Keratinocyte (primary cell): ENCODE results near the gene PTPN20. TPM values are rescaled to one million over a fixed set of nuclear protein-coding genes. Genes with fewer than 3 reads are reported as not detected.

Experiments used
- DNase-seq: peaks from one replicate; pipeline ENCODE4 v3.0.0-alpha.2; 2011; ENCODE audit warnings: low read depth, missing footprints, low spot score
- FAIRE-seq: peaks from 2 replicates; lab custom pipeline; 2011; peaks lifted over from hg19 to GRCh38; lab: Jason Lieb, UNC
- H2AFZ ChIP-seq: 2 replicates; pipeline ENCODE4 v1.6.0; 2012; ENCODE audit warnings: low read length, control low read depth, inconsistent platforms; ENCODE audit not compliant: control insufficient read depth
- H3K27ac ChIP-seq: 2 replicates; pipeline ENCODE4 v1.5.1; 2011; ENCODE audit warnings: low read length; ENCODE audit not compliant: control insufficient read depth, insufficient read depth
- H3K27me3 ChIP-seq: 3 replicates; pipeline ENCODE4 v1.6.0; 2011; ENCODE audit warnings: low read length; ENCODE audit not compliant: control insufficient read depth, insufficient read depth; ENCODE audit errors: extremely low read depth
- H3K36me3 ChIP-seq, 2 experiments: 2 replicates in 1 of 2; 3 replicates in 1 of 2; pipeline ENCODE4 v1.5.1; 2011; ENCODE audit warnings: low read length in 2 of 2, mild to moderate bottlenecking in 1 of 2; ENCODE audit not compliant: control insufficient read depth in 2 of 2, insufficient read depth in 2 of 2; ENCODE audit errors: extremely low read depth in 1 of 2
- H3K4me1 ChIP-seq: 3 replicates; pipeline ENCODE4 v1.5.1; 2011; ENCODE audit warnings: low read length; ENCODE audit not compliant: control insufficient read depth, insufficient read depth; ENCODE audit errors: extremely low read depth
- H3K4me2 ChIP-seq: 3 replicates; pipeline ENCODE4 v1.6.0; 2011; ENCODE audit warnings: low read depth, low read length; ENCODE audit not compliant: control insufficient read depth, insufficient read depth; ENCODE audit errors: extremely low read depth
- H3K4me3 ChIP-seq, 3 experiments: fragments of 200-600 bp in 1 of 3; sonication (generic) in 1 of 3; 2 replicates in 2 of 3; 3 replicates in 1 of 3; pipeline ENCODE4 v1.5.1; 2011 to 2016; ENCODE audit warnings: low read length in 3 of 3, mild to moderate bottlenecking in 3 of 3, control low read depth in 2 of 3, inconsistent platforms in 1 of 3, low read depth in 1 of 3, mixed read lengths in 1 of 3, mixed run types in 1 of 3, moderate library complexity in 1 of 3; ENCODE audit not compliant: control insufficient read depth in 2 of 3, insufficient read depth in 2 of 3; ENCODE audit errors: extremely low read depth in 1 of 3
- H3K79me2 ChIP-seq: 2 replicates; pipeline ENCODE4 v1.6.0; 2012; ENCODE audit warnings: low read length; ENCODE audit not compliant: control insufficient read depth, insufficient read depth
- H3K9ac ChIP-seq: 3 replicates; pipeline ENCODE4 v1.6.0; 2011; ENCODE audit warnings: low read length; ENCODE audit not compliant: control insufficient read depth, insufficient read depth; ENCODE audit errors: extremely low read depth
- H3K9me1 ChIP-seq: 3 replicates; pipeline ENCODE4 v1.6.0; 2011; ENCODE audit warnings: low read length; ENCODE audit not compliant: control insufficient read depth, insufficient read depth; ENCODE audit errors: extremely low read depth
- H3K9me3 ChIP-seq: 2 replicates; pipeline ENCODE4 v1.5.1; 2012; ENCODE audit warnings: low read depth, low read length; ENCODE audit not compliant: control insufficient read depth
- H4K20me1 ChIP-seq: 3 replicates; pipeline ENCODE4 v1.6.0; 2011; ENCODE audit warnings: low read length; ENCODE audit not compliant: control insufficient read depth, insufficient read depth; ENCODE audit errors: extremely low read depth
- EZH2 ChIP-seq: IDR thresholded peaks from one replicate; pipeline ENCODE4 v1.6.1; 2012; ENCODE audit warnings: inconsistent platforms, mild to moderate bottlenecking, low read length, moderate library complexity
- dilution Hi-C: fragments of 300-500 bp; cut with MboI; formaldehyde crosslinking; loops from one replicate; pipeline ENCODE4 v1.7.0; 2020; ENCODE audit warnings: low sequenced_read_pairs; ENCODE audit not compliant: extremely low pct_ligation_motif_present
- polyA plus RNA-seq, 5 experiments: library from polyadenylated mRNA; depleted of rRNA in 3 of 5; stranded (reverse) in 3 of 5; stranded (forward) in 1 of 5; unstranded in 1 of 5; fragments of >200 nt; gene quantifications; 1 replicate in 1 of 5; 2 replicates in 3 of 5; 3 replicates in 1 of 5; pipeline versions ENCODE4 v1.2.1 to v1.2.3, GENCODE V29; 2011 to 2012; ENCODE audit warnings: missing spikeins in 2 of 5, low read depth in 1 of 5, low replicate concordance in 1 of 5
- TF ChIP-seq, protein P1 (sequence below), 3 experiments: IDR thresholded peaks in 1 of 3; conservative IDR thresholded peaks in 1 of 3; optimal IDR thresholded peaks in 1 of 3; 2 replicates in 2 of 3; 3 replicates in 1 of 3; pipeline versions ENCODE3 to v1.5.1; 2011; ENCODE audit warnings: low read length in 3 of 3, mild to moderate bottlenecking in 3 of 3, moderate library complexity in 2 of 3, control low read depth in 1 of 3, inconsistent platforms in 1 of 3; ENCODE audit not compliant: insufficient read depth in 2 of 3; ENCODE audit errors: extremely low read depth in 1 of 3

Gene PTPN20
- polyA plus RNA-seq, 1 donor (not counting 4 experiments of a cell fraction or from before 2014, with no cell fraction given): 7.3 TPM

DNA sequence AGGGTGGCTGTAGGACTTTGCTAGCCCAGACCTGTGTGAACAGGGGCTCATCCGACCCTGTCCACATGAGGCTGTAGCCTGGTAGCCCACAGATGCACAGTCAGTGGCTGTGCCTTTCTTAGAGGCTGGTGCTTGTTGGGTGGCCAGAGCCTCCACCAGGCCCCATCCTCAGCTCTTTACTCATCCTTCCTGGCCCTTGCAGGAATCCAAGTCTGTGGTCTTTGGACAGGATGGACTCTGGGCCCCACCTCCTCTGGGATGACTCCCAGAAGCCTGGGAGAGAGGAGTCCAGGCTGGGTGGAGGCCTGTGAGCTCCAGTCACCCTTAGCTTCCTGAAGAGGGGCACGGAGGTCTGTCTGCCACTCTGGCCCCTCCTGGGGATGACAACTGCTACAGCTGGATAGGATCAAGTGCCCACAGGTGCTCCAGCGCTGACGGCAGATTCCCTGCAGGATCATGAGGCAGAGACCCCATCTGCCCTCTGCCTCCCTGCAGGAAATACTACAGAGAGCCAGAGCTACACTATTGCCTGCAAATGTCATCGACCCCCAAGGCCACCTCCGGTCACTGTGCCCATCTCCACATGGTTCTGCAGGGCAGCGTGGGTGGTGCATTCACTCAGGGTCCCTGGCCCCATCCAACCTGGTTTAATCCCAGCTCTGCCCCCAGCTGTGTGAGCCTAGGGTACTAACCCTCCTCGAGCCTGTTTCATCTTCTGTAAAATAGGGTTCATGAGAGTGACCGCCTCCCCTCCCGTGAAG, 114.5 kb downstream of the PTPN20 start:
- H3K27me3 ChIP-seq: peaks cover 7% of the 10 kb centered on the region
- no peaks in the 10 kb centered on the region for H3K9me3 ChIP-seq
- no peak for FAIRE-seq
- H3K9me1 ChIP-seq: no peaks in the 10 kb centered on the region
- H3K9ac ChIP-seq: no peak overlapping the region
- H4K20me1 ChIP-seq: no peaks in the 10 kb centered on the region
- H3K79me2 ChIP-seq: no peaks in the 10 kb centered on the region
- no peaks in the 10 kb centered on the region for H3K36me3 ChIP-seq
- TF ChIP-seq, protein P1, sequence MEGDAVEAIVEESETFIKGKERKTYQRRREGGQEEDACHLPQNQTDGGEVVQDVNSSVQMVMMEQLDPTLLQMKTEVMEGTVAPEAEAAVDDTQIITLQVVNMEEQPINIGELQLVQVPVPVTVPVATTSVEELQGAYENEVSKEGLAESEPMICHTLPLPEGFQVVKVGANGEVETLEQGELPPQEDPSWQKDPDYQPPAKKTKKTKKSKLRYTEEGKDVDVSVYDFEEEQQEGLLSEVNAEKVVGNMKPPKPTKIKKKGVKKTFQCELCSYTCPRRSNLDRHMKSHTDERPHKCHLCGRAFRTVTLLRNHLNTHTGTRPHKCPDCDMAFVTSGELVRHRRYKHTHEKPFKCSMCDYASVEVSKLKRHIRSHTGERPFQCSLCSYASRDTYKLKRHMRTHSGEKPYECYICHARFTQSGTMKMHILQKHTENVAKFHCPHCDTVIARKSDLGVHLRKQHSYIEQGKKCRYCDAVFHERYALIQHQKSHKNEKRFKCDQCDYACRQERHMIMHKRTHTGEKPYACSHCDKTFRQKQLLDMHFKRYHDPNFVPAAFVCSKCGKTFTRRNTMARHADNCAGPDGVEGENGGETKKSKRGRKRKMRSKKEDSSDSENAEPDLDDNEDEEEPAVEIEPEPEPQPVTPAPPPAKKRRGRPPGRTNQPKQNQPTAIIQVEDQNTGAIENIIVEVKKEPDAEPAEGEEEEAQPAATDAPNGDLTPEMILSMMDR (optimal IDR thresholded peaks at IDR 0.05 in 1 of 3, IDR thresholded peaks at IDR 0.05 in 1 of 3, conservative IDR thresholded peaks at IDR 0.05 in 1 of 3; ENCODE audit: extremely low read depth in 1 of 3, insufficient read depth in 2 of 3, low read length in 3 of 3): no peak
- no peak for TF ChIP-seq EZH2
- H2AFZ ChIP-seq: no peak overlapping the region
- H3K4me3 ChIP-seq: no peak overlapping the region
- DNase-seq: no peak
- H3K4me1 ChIP-seq: no peaks in the 10 kb centered on the region
- no peak overlapping the region for H3K27ac ChIP-seq
- dilution Hi-C loops: no loop called here
- no peak overlapping the region for H3K4me2 ChIP-seq

DNA sequence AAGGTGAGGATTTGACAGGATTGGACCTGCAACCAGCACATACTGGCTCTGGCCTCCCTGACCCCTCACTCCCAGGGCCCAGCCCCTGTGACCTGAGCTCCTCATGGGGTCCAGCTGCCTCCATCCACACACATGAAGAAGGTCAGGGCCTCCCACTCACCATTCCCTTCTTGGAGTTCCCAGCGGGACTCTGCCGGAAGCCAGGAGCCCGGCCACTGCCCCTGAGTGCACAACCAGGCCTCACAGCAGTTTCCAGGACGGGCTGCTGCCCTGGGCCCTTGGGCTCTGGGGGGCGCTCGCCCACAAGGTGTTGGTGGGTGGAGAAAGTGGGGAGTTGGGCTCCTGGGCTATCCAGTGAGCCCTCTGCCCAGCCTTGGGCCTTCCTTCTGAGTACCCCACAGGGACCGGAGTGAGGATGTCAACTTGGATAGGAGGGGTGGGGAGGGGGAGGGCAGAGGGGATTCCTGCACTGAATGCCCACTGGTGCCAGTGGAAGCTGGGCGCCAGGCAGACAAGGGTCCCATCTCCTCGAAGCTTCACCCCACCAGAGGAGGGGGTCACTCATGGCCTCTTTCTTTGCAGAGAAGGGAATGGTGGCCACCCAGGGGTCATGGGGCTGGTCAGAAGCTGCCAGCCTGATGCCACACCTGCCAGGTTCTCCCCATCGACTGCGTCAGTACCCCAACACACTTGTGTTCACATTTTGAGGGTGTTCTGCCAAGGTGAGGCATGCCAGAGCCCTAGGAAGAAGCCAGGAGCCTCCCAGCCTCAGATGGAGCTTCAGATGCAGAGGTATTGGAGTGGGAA, 115.3 kb downstream of the PTPN20 start:
- Histone ChIP-seq H3K27me3 (peaks cover 7% of the 10 kb centered on the region), H3K4me2 (no peak overlapping the region), H4K20me1 (no peaks in the 10 kb centered on the region), H2AFZ (no peak overlapping the region), H3K79me2 (no peaks in the 10 kb centered on the region), H3K4me3 (no peak overlapping the region), H3K4me1 (no peaks in the 10 kb centered on the region), H3K9ac (no peak overlapping the region), H3K9me3 (no peaks in the 10 kb centered on the region), H3K27ac (no peak overlapping the region), H3K36me3 (no peaks in the 10 kb centered on the region), H3K9me1 (no peaks in the 10 kb centered on the region)
- FAIRE-seq: no peak
- no peak for DNase-seq
- dilution Hi-C loops: no loop called here
- TF ChIP-seq, protein P1 (optimal IDR thresholded peaks at IDR 0.05 in 1 of 3, IDR thresholded peaks at IDR 0.05 in 1 of 3, conservative IDR thresholded peaks at IDR 0.05 in 1 of 3; ENCODE audit: extremely low read depth in 1 of 3, insufficient read depth in 2 of 3, low read length in 3 of 3): no peak
- TF ChIP-seq EZH2: no peak
